ENCODE measurements around the gene NAALADL1.
"Not testable (repeated sequence)": the region's sequence is repeated elsewhere in the genome, so short reads cannot be mapped to it uniquely, and the experiment has no call there.

The NAALADL1 gene

GRCh38 chr11:65045728-65046127, 12.6 kb downstream of the NAALADL1 start:
- DNase-seq: no peak

- DNase-seq: no peak
Measured at GRCh38 chr11:65045061-65045460, 13.3 kb downstream of the NAALADL1 start.

GRCh38 chr11:65043881-65044501, 14.4 kb downstream of the NAALADL1 start:
- no peak for DNase-seq

GRCh38 chr11:65042891-65043290, 15.5 kb downstream of the NAALADL1 start:
- DNase-seq: no peak

- DNase-seq: peak; percentile 93
Measured at GRCh38 chr11:65040847-65041622, 17.3 kb downstream of the NAALADL1 start, which contains the start of gene SAC3D1. SAC3D1 (plus strand) TSS chr11:65041210; CDS start chr11:65041293, 83 bp downstream.

GRCh38 chr11:65040520-65040846, 17.9 kb downstream of the NAALADL1 start:
- no peak for DNase-seq

GRCh38 chr11:65036931-65037330, 21.4 kb downstream of the NAALADL1 start:
- DNase-seq: no peak

- DNase-seq: no peak
Measured at GRCh38 chr11:65035579-65035978, 22.8 kb downstream of the NAALADL1 start.

GRCh38 chr11:65034423-65034822, 23.9 kb downstream of the NAALADL1 start:
- no peak for DNase-seq

GRCh38 chr11:65032216-65032615, 26.1 kb downstream of the NAALADL1 start:
- no peak for DNase-seq

- peak; percentile 92 for DNase-seq
Measured at GRCh38 chr11:65027213-65028067, 30.9 kb downstream of the NAALADL1 start, which contains the start of gene SNX15. SNX15 (plus strand) TSS chr11:65027439; CDS start chr11:65027538, 99 bp downstream.

- no peak for DNase-seq
Measured at GRCh38 chr11:65026810-65027209, 31.5 kb downstream of the NAALADL1 start.

GRCh38 chr11:65023502-65023901, 34.9 kb downstream of the NAALADL1 start:
- not testable (repeated sequence) for DNase-seq

- no peak for DNase-seq
Measured at GRCh38 chr11:65021509-65021908, 36.8 kb downstream of the NAALADL1 start.

GRCh38 chr11:65021003-65021402, 37.4 kb downstream of the NAALADL1 start:
- no peak for DNase-seq

GRCh38 chr11:65019824-65020223, 38.5 kb downstream of the NAALADL1 start:
- no peak for DNase-seq

GRCh38 chr11:65017937-65018336, 40.4 kb downstream of the NAALADL1 start:
- DNase-seq: no peak

GRCh38 chr11:65016705-65017104, 41.6 kb downstream of the NAALADL1 start:
- DNase-seq: no peak

GRCh38 chr11:65014726-65015227, 43.6 kb downstream of the NAALADL1 start:
- DNase-seq: no peak

- DNase-seq: peak; percentile 85
Measured at GRCh38 chr11:65013888-65014725, 44.2 kb downstream of the NAALADL1 start, which contains the start of gene ARL2. ARL2 (plus strand) TSS chr11:65014160; CDS start chr11:65014208, 48 bp downstream.

GRCh38 chr11:65013130-65013887, 45.0 kb downstream of the NAALADL1 start:
- DNase-seq: peak; percentile 67
